COLO829 (cell line): ENCODE results near the gene ZNF536.
A peak's percentile ranks its signal among the peaks of the same experiment; 100 is the strongest.
"Not testable (repeated sequence)": the region's sequence is repeated elsewhere in the genome, so short reads cannot be mapped to it uniquely, and the experiment has no call there.

Experiments used
- DNase-seq: peaks from one replicate; pipeline ENCODE4 v3.0.0; 2012; ENCODE audit warnings: low spot score

ZNF536 gene

GRCh38 chr19:30341611-30342201 is 30.5 kb upstream of the ZNF536 start:
- peak; percentile 32 for DNase-seq

GRCh38 chr19:30342901-30343300 is 29.3 kb upstream of the ZNF536 start:
- DNase-seq, result no peak

GRCh38 chr19:30344446-30345425 is 27.4 kb upstream of the ZNF536 start:
- DNase-seq, result peak; percentile 27

GRCh38 chr19:30345686-30346085 is 26.5 kb upstream of the ZNF536 start:
- no peak for DNase-seq

- DNase-seq, result not testable (repeated sequence)
These were observed 25.7 kb upstream of the ZNF536 start for GRCh38 chr19:30346468-30346867.

GRCh38 chr19:30349131-30349730 is 23.0 kb upstream of the ZNF536 start:
- no peak for DNase-seq

- DNase-seq, result no peak
These were observed 21.2 kb upstream of the ZNF536 start for GRCh38 chr19:30350692-30351663.

GRCh38 chr19:30351774-30352173 is 20.4 kb upstream of the ZNF536 start:
- DNase-seq, result no peak

GRCh38 chr19:30353394-30353945 is 18.7 kb upstream of the ZNF536 start:
- DNase-seq, result no peak

GRCh38 chr19:30355586-30355985 is 16.6 kb upstream of the ZNF536 start:
- DNase-seq, result no peak

GRCh38 chr19:30356951-30357579 is 15.1 kb upstream of the ZNF536 start:
- no peak for DNase-seq

- no peak for DNase-seq
These were observed 14.6 kb upstream of the ZNF536 start for GRCh38 chr19:30357580-30357954.

GRCh38 chr19:30358319-30358718 is 13.9 kb upstream of the ZNF536 start:
- no peak for DNase-seq

- no peak for DNase-seq
These were observed 13.2 kb upstream of the ZNF536 start for GRCh38 chr19:30358821-30359580.

GRCh38 chr19:30359936-30360335 is 12.2 kb upstream of the ZNF536 start:
- DNase-seq, result no peak

GRCh38 chr19:30360376-30361106 is 11.6 kb upstream of the ZNF536 start:
- DNase-seq, result peak; percentile 58

GRCh38 chr19:30361107-30361447 is 11.1 kb upstream of the ZNF536 start:
- no peak for DNase-seq

- no peak for DNase-seq
These were observed 10.5 kb upstream of the ZNF536 start for GRCh38 chr19:30361721-30362120.

- DNase-seq, result no peak
These were observed 9.9 kb upstream of the ZNF536 start for GRCh38 chr19:30362156-30362754.
